Activated CD8-positive, alpha-beta T cell treated with anti-CD3 and anti-CD28 coated beads for 36 hours (primary cell): ENCODE results near the gene CTSC. TPM values are rescaled to one million over a fixed set of nuclear protein-coding genes. Genes with fewer than 3 reads are reported as not detected.

ENCODE experiments used
- ATAC-seq: fragments of 200-7000 bp; cut with Tn5 transposase; one replicate; pipeline ENCODE4 v1.10.0; 2021; ENCODE audit warnings: mild to moderate bottlenecking, moderate library complexity
- CTCF ChIA-PET: fragments of 350-600 bp; sonication (Branson Sonifier 250); formaldehyde crosslinking; loops from one replicate; lab custom pipeline; 2021; ENCODE audit warnings: antibody characterized with exemption; lab: Charles Lee
- POLR2A ChIA-PET: fragments of 350-600 bp; sonication (Branson Sonifier 250); formaldehyde crosslinking; loops from one replicate; lab custom pipeline; 2021; ENCODE audit warnings: antibody characterized with exemption; lab: Charles Lee
- DNase-seq: peaks from one replicate; pipeline ENCODE4 v3.0.0-alpha.2; 2020
- H3K27ac Mint-ChIP-seq: one replicate; pipeline ENCODE4 v1.8.0; 2021; ENCODE audit warnings: mild to moderate bottlenecking, mixed read lengths
- H3K27me3 Mint-ChIP-seq: one replicate; pipeline ENCODE4 v1.8.0; 2021; ENCODE audit warnings: mixed read lengths
- H3K36me3 Mint-ChIP-seq: one replicate; pipeline ENCODE4 v1.8.0; 2021; ENCODE audit warnings: low read depth, mixed read lengths
- H3K4me1 Mint-ChIP-seq: one replicate; pipeline ENCODE4 v1.8.0; 2021; ENCODE audit warnings: low read depth, mixed read lengths
- H3K4me3 Mint-ChIP-seq: one replicate; pipeline ENCODE4 v1.8.0; 2021; ENCODE audit warnings: mild to moderate bottlenecking, moderate library complexity, mixed read lengths
- H3K9me3 Mint-ChIP-seq: one replicate; pipeline ENCODE4 v1.8.0; 2021; ENCODE audit warnings: mixed read lengths
- CTCF ChIP-seq: fragments of 200-600 bp; IDR thresholded peaks from one replicate; pipeline ENCODE4 v1.8.0; 2022; ENCODE audit warnings: antibody characterized with exemption, mild to moderate bottlenecking
- intact Hi-C: fragments of 100-400 bp; cut with micrococcal nuclease; formaldehyde crosslinking; loops from one replicate; pipeline ENCODE4 v1.10.0; 2022
- total RNA-seq, 2 experiments: library from RNA; stranded (reverse); gene quantifications; one replicate each; pipeline ENCODE4 v1.2.3, GENCODE V29; 2021

Gene CTSC
- total RNA-seq, 2 experiments from 2014 or later, result 59.8 to 70.0 TPM

GRCh38 chr11:88378422-88379066 lies 41.0 kb upstream of the CTSC start:
- Mint-ChIP-seq H3K36me3 (peaks cover 5% of the 10 kb centered on the region), H3K4me1 (no peaks in the 10 kb centered on the region), H3K27ac (no peak overlapping the region), H3K4me3 (no peak overlapping the region), H3K27me3 (no peaks in the 10 kb centered on the region), H3K9me3 (no peaks in the 10 kb centered on the region)
- intact Hi-C loops, result no loop called here
- ChIA-PET CTCF (no interaction called here), POLR2A (no interaction called here)
- ATAC-seq, result no peak
- TF ChIP-seq CTCF, result no peak
- no peak for DNase-seq

- DNase-seq (no peak), ATAC-seq (no peak)
- ChIA-PET POLR2A (no interaction called here), CTCF (interaction anchor here (1.3 kb wide), 1 partner anchor 146 kb away, joined by 4 read pairs; no protein-coding TSS in a partner anchor)
- intact Hi-C loops, result no loop called here
- H3K36me3 Mint-ChIP-seq, result peaks cover 6% of the 10 kb centered on the region
- no peaks in the 10 kb centered on the region for H3K27me3 Mint-ChIP-seq
- TF ChIP-seq CTCF, result no peak
- no peaks in the 10 kb centered on the region for H3K9me3 Mint-ChIP-seq
- no peaks in the 10 kb centered on the region for H3K4me1 Mint-ChIP-seq
- no peak overlapping the region for H3K27ac Mint-ChIP-seq
- H3K4me3 Mint-ChIP-seq, result no peak overlapping the region
These were observed 40.1 kb upstream of the CTSC start for GRCh38 chr11:88377646-88378045.

- H3K36me3 Mint-ChIP-seq, result peaks cover 6% of the 10 kb centered on the region
- intact Hi-C loops, result no loop called here
- H3K4me1 Mint-ChIP-seq, result no peaks in the 10 kb centered on the region
- ATAC-seq (no peak), DNase-seq (no peak)
- CTCF ChIA-PET, result interaction anchor here (1.3 to 1.6 kb wide), 2 partner anchors 146 to 167 kb away, joined by 4 read pairs; no protein-coding TSS in a partner anchor
- TF ChIP-seq CTCF, result no peak
- no peak overlapping the region for H3K27ac Mint-ChIP-seq
- POLR2A ChIA-PET, result no interaction called here
- no peaks in the 10 kb centered on the region for H3K27me3 Mint-ChIP-seq
- no peaks in the 10 kb centered on the region for H3K9me3 Mint-ChIP-seq
- H3K4me3 Mint-ChIP-seq, result no peak overlapping the region
These were observed 39.6 kb upstream of the CTSC start for GRCh38 chr11:88377144-88377543.

GRCh38 chr11:88375927-88376470 lies 38.5 kb upstream of the CTSC start:
- peaks cover 6% of the 10 kb centered on the region for H3K36me3 Mint-ChIP-seq
- CTCF ChIA-PET, result interaction anchor here (1.3 to 1.6 kb wide), 2 partner anchors 145 to 168 kb away, joined by 4 read pairs; no protein-coding TSS in a partner anchor
- POLR2A ChIA-PET, result no interaction called here

More at GRCh38 chr11:88375927-88376470, 38.5 kb upstream of the CTSC start:
- TF ChIP-seq CTCF, result no peak
- H3K4me1 Mint-ChIP-seq, result no peaks in the 10 kb centered on the region
- H3K4me3 Mint-ChIP-seq, result no peak overlapping the region
- H3K27ac Mint-ChIP-seq, result no peak overlapping the region
- intact Hi-C loops, result no loop called here
- no peak for ATAC-seq
- no peaks in the 10 kb centered on the region for H3K27me3 Mint-ChIP-seq
- DNase-seq, result no peak
- no peaks in the 10 kb centered on the region for H3K9me3 Mint-ChIP-seq
